GM18517 (cell line): ENCODE data around the gene SNPH.

ENCODE experiments used
- ATAC-seq: cut with Tn5 transposase; IDR thresholded peaks from one replicate; pipeline ENCODE4 v1.9.1; 2021; ENCODE audit warnings: mild to moderate bottlenecking, moderate library complexity; ENCODE audit not compliant: unreplicated experiment

Gene SNPH

DNA sequence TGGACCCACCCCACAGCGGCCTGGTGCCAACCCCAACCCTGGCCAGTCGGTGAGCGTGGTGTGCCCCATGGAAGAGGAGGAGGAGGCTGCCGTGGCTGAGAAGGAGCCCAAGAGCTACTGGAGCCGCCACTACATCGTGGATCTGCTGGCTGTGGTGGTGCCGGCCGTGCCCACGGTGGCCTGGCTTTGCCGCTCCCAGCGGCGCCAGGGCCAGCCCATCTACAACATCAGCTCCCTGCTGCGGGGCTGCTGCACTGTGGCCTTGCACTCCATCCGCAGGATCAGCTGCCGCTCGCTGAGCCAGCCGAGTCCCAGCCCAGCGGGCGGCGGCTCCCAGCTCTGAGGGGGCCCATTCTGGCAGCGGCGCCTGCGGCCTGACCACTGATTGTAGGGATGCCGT lies 39.6 kb downstream of the SNPH start:
- no peak for ATAC-seq

DNA sequence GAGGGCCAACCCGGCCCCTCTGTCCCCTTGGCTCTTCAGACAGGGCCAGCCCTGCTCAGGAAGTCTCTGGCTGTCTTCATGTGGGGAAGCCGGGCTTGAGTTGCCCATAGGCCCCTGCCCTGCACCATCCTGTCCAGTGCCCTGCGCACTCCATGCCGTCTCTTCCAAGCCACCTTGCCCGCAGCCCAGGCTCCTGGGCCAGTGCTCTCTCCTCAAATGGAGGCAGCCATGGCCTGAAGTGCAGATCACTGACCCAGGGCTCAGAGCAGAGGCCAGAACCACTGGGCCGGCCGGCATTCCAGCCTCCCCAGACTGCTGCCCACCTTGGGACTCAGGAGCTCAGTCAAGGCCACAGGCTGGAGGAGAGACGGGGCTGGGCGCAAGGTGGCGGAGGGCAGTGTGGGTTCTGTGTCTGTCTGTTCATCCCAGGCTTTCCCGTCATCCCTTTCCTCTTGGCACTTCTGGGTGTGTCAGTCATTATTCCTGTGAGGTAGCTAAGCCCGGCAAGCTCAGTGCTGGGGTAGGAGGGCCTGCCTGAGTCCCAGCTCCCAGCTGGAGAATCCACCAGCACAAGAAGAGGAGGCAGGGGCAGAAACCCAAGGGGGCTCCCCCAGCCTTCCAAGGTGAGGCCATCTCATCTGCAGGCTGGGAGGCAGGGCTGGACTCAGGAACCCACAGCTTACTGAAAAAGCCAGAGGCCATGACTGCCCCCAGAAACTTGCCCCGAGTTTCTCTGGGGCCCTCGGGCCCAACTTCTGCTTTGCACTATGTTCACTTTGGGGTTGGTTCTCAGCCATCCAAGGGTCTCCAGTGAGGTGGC lies 40.4 kb downstream of the SNPH start:
- no peak for ATAC-seq

DNA sequence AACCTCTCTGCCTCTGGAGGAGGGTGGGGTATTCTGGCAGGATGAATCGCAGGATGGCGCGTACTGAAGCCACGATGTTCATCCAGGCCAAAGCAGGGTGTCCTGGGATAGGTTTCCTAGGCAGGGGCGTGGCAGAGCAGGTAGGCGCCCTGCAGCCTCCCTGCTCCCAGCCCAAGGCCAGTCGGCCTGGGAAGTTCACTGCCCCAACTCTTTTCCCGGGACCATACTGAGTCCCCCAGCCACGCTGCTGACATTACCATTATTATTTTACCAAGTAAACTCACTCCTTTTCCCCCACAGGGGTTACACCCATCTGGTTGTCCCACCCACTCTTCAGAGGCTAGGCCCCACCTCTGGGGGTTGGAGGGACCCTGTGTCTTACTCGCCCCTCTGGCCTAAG lies 41.1 kb downstream of the SNPH start:
- no peak for ATAC-seq

DNA sequence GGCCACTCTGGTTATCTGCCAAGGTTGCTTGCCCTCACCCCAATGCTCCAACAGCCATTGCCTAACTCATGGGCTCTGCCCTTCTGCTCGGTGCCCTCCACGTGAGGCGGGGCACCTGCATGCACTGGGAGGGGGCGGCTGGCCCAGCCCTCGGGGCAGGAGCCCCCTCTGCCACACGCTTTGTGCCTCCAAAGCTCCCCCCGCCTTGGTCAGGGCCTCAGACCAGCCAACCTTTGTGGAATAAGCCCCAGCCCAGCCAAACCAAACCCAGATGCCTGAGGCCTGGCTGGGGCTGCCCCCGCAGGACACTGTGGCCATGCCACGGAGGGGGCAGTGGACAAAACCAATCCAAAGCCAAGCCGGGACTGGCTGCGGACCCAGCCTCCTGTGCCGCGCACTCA lies 41.5 kb downstream of the SNPH start:
- ATAC-seq, result no peak

GRCh38 chr20:1308067-1308701 lies 42.1 kb downstream of the SNPH start:
- ATAC-seq, result no peak

DNA sequence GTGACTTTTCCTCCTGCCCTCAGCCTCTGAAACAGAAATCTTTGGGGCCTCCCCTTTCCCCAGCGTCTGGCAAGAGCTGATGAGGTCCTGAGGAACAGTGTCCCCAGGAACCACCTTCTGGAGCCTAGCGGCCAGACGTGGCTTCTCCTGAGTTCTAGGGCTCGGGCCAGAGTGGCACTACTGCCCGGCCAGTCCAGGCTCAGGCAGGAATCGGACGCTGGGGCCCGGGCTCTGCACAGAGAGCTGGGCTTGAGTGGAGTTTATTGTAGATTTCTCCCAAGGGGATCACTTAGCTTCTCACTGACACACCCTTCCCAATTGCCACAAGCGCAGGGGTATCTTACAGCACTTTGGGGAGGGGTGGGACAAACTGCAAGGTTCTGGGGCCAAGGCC lies 42.6 kb downstream of the SNPH start:
- ATAC-seq, result no peak

DNA sequence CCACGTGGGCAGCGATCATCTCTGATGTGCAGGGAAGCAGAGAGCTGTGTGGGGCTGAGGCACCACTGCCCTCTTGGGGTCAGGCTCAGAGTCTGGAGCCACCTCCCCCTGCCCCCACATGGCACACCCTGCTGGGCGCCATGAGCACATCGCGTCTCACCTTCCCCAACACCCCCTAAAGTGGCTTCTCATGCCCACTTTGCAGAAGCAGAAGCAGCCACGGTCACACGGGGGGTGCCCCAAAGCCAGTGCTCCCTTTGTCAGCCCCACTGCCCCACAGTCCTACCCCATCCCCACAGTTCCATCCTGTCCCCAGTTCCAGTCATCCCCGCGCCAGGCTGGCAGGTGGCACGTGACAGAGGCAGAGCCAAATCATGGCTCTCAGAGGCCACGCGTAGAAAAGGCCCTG lies 43.3 kb downstream of the SNPH start:
- no peak for ATAC-seq

DNA sequence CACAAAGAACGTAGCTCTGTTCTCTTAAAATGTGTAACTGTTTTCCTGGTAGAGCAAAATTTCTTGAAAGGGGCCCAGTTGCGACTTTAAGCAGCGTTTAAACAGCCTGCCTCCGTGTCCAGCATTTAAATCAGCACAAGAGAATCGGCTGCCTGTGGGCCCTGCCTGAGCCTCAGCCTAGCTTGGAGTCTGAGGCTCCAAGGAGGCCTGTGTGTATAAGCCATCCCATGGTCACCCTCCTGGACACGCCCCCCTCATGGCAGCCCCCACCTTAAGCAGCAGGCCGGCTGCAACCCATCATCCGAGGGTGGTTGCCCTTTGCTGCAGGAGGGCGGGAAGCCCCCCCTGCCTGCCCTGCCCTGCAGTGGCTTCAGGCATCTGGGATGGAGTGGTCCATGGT lies 44.0 kb downstream of the SNPH start:
- ATAC-seq, result no peak

DNA sequence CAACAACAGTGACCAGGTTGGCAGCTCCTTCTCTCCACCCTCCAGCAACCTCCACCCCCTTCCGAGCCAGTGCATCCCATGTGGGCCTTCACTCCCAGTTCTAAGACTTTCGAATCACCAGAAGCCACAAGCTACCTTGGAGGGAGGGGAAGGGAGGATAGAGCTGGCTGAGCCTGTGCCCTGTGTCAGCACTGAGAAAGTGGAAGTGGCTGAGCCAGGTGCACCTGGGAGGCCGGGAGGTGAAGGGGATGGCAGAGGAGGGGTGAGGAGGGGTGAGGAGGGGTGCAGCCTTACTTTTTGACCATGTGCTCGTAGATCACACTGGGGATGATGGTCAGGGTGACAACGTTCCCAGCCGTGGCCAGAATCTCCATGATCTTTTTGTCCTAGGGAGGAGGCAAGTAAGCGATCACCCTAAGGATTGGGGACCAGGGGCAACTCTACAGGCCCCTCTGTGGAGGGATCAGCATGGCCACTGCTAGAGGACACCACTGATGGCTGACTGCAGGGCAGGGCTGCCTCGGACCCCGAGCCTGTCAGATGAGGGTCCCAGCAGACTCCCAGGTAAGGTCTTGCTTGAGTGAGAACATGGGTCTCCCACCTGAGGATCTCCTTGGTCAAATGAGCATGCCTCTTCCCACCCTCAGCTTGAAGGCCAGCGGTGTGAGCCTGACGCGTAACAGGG lies 44.6 kb downstream of the SNPH start:
- no peak for ATAC-seq

- no peak for ATAC-seq
Observed at GRCh38 chr20:1312308-1312707, 46.2 kb downstream of the SNPH start.

- ATAC-seq, result no peak
Observed at GRCh38 chr20:1312904-1313235, 46.8 kb downstream of the SNPH start.

DNA sequence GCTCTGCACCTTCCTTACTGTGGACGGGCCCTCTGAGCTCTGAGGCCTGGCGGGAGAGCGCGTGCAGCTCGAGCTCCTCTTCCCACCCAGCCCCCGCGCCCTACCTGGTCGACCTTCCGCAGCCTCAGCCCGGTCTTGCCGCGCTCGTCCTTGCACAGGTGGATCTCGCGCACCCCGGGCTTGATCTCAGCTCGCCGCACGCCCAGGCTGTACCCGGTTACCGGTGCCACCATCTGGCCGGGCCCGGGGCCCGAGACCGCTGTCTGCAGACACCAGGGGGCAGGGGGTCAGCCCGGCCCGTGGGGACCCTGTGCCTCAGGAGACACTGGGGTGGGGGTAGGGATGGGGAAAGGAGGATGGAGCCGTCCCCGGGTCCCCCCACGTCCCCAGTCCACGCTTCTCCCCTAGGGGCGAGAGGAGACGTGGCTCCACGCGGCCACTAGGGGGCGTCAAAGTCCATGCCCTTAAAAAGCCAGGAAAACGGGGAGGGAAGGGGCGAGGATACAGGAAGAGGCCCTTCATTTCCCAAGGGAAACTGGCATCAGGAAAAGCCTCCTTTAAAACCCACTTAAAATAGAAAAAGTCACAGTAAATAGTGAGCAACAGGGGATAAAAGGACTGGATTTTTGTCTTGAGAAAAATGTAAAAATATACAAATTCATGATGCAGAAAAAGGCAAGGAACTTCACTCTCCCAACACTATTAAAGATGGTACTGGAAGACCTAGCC lies 47.3 kb downstream of the SNPH start:
- no peak for ATAC-seq

DNA sequence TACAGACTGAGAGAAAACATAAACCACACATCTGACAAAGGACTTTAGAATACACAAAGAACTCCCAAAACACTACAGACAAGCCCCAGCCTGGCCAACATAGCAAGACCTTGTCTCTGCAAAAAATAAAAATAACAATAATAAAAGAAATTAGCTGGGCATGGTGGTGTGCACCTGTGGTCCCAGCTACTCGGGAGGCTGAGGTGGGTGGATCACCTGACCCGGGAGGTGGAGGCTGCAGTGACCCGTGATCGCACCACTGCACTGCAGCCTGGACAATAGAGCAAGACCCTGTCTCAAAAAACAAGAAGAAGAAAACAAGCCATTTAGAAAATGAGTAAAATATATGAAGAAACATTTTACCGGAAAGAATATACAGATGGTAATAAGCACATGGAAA lies 49.7 kb downstream of the SNPH start:
- no peak for ATAC-seq

GRCh38 chr20:1317545-1318255 lies 51.6 kb downstream of the SNPH start:
- ATAC-seq, result no peak

DNA sequence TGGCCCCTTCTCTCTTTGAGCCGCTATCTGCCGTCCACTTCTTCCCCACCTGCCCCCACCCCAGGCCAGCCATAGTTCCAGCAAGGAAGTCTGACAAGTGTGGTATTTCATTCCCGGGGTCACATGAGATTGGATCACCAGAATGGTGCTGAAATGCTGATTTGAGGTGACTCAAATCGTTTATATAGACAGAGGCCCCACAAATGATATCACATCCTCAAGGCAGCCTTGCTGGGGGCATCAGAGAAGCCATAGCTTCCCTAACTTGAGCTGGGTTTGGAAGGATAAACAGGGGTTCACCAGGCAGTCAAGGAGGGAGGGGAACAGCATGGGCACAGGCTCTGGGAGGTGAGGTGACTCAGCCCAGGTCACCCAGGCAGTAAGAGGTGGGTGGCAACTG lies 53.0 kb downstream of the SNPH start:
- ATAC-seq, result no peak

GRCh38 chr20:1319462-1319861 lies 53.4 kb downstream of the SNPH start:
- ATAC-seq, result no peak

GRCh38 chr20:1320016-1320415 lies 53.9 kb downstream of the SNPH start:
- ATAC-seq, result no peak

DNA sequence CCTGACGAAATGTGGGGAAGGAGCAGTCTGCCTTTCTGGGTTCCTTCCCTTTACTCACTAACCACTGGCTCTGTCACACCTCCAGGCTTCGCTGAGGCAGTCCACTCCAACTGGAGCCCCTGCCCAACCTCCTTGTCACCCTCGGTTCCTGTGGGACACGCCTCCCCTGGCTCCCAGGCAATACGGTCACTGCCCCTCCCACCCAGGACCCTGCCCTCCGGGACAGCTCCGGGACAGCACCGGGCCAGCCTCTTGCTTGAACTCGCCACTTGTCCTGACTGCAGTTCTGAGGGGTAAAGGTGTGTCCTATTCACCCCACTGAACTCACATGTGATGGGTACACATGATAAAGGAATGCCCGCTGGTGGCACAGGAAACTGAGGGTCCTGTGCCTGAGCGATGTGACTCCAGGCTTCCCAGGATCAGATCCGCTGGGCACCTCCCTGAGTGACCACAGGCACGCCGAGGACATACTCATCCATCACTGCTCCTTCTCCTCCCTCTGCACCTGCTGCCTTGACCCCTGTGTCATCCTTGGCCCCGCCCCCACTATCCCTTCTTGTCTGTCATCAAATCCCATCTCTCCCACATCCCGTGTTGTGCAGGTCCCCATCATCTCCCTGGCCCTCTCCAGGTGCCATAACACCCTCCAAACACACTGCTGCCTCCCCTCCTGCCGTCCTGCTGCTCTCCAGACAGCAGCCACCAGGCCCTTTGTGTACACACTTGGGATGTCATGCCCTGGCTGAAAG lies 55.0 kb downstream of the SNPH start:
- no peak for ATAC-seq

GRCh38 chr20:1321654-1321939 lies 55.5 kb downstream of the SNPH start:
- no peak for ATAC-seq

- no peak for ATAC-seq
Observed at GRCh38 chr20:1322511-1323245, 56.6 kb downstream of the SNPH start.
